ENCODE data around the gene ZNF148.

The ZNF148 gene

GRCh38 chr3:125202197-125202596 lies 172.9 kb downstream of the ZNF148 start:
- DNase-seq = peak in 1 of 2 experiments; percentile 8
- no peak for TF ChIP-seq GATA1 (IDR thresholded peaks at IDR 0.05; ENCODE audit: low read depth, low read length)
- no peak for TF ChIP-seq POLR2A (IDR thresholded peaks at IDR 0.05; ENCODE audit: low read length)

- DNase-seq = no peak
- TF ChIP-seq GATA1 (IDR thresholded peaks at IDR 0.05; ENCODE audit: low read depth, low read length) = no peak
- TF ChIP-seq POLR2A (IDR thresholded peaks at IDR 0.05; ENCODE audit: low read length) = no peak
Observed at GRCh38 chr3:125200731-125201139, 174.4 kb downstream of the ZNF148 start.

GRCh38 chr3:125194849-125195601 lies 180.1 kb downstream of the ZNF148 start:
- DNase-seq = no peak
- no peak for TF ChIP-seq GATA1 (IDR thresholded peaks at IDR 0.05; ENCODE audit: low read depth, low read length)
- no peak for TF ChIP-seq POLR2A (IDR thresholded peaks at IDR 0.05; ENCODE audit: low read length)

- no peak for TF ChIP-seq POLR2A (IDR thresholded peaks at IDR 0.05; ENCODE audit: low read length)
- no peak for TF ChIP-seq GATA1 (IDR thresholded peaks at IDR 0.05; ENCODE audit: low read depth, low read length)
- DNase-seq = no peak
Observed at GRCh38 chr3:125194061-125194848, 180.9 kb downstream of the ZNF148 start.

GRCh38 chr3:125192190-125193035 lies 182.7 kb downstream of the ZNF148 start:
- no peak for DNase-seq
- TF ChIP-seq POLR2A (IDR thresholded peaks at IDR 0.05; ENCODE audit: low read length) = no peak
- no peak for TF ChIP-seq GATA1 (IDR thresholded peaks at IDR 0.05; ENCODE audit: low read depth, low read length)

- DNase-seq = no peak
- TF ChIP-seq POLR2A (IDR thresholded peaks at IDR 0.05; ENCODE audit: low read length) (no peak), GATA1 (IDR thresholded peaks at IDR 0.05; ENCODE audit: low read depth, low read length) (no peak)
Observed at GRCh38 chr3:125191730-125192129, 183.4 kb downstream of the ZNF148 start.

GRCh38 chr3:125191256-125191655 lies 183.9 kb downstream of the ZNF148 start:
- no peak for TF ChIP-seq GATA1 (IDR thresholded peaks at IDR 0.05; ENCODE audit: low read depth, low read length)
- DNase-seq = no peak

GRCh38 chr3:125190786-125191185 lies 184.3 kb downstream of the ZNF148 start:
- DNase-seq = no peak
- TF ChIP-seq GATA1 (IDR thresholded peaks at IDR 0.05; ENCODE audit: low read depth, low read length) = no peak
- no peak for TF ChIP-seq POLR2A (IDR thresholded peaks at IDR 0.05; ENCODE audit: low read length)

- DNase-seq = peak; percentile 23 to 54
- no peak for TF ChIP-seq POLR2A (IDR thresholded peaks at IDR 0.05; ENCODE audit: low read length)
- no peak for TF ChIP-seq GATA1 (IDR thresholded peaks at IDR 0.05; ENCODE audit: low read depth, low read length)
Observed at GRCh38 chr3:125189378-125190165, 185.6 kb downstream of the ZNF148 start.

GRCh38 chr3:125188955-125189354 lies 186.2 kb downstream of the ZNF148 start:
- TF ChIP-seq POLR2A (IDR thresholded peaks at IDR 0.05; ENCODE audit: low read length) (no peak), GATA1 (IDR thresholded peaks at IDR 0.05; ENCODE audit: low read depth, low read length) (no peak)
- no peak for DNase-seq

GRCh38 chr3:125187599-125187910 lies 187.6 kb downstream of the ZNF148 start:
- no peak for DNase-seq
- TF ChIP-seq GATA1 (IDR thresholded peaks at IDR 0.05; ENCODE audit: low read depth, low read length) (no peak), POLR2A (IDR thresholded peaks at IDR 0.05; ENCODE audit: low read length) (no peak)

- no peak for TF ChIP-seq POLR2A (IDR thresholded peaks at IDR 0.05; ENCODE audit: low read length)
- DNase-seq = no peak
Observed at GRCh38 chr3:125186800-125187598, 188.1 kb downstream of the ZNF148 start.

Data from erythroblast (primary cell).